Epithelial cell of proximal tubule (primary cell): Measurements from ENCODE around the gene RPL22. TPM values are rescaled to one million over a fixed set of nuclear protein-coding genes. Genes with fewer than 3 reads are reported as not detected.

Experiments
- DNase-seq: peaks from one replicate; pipeline ENCODE4 v3.0.0-alpha.2; 2011; ENCODE audit warnings: low read depth
- H3K4me3 ChIP-seq: 2 replicates; pipeline ENCODE4 v1.5.1; 2011; ENCODE audit warnings: low read depth, mild to moderate bottlenecking, low read length
- CTCF ChIP-seq: conservative IDR thresholded peaks from 2 replicates; pipeline ENCODE4 v1.5.1; 2012; ENCODE audit warnings: low read depth, mild to moderate bottlenecking, low read length
- total RNA-seq: library from RNA; depleted of rRNA; stranded (reverse); fragments of >200 nt; gene quantifications from 2 replicates; pipeline ENCODE4 v1.2.3, GENCODE V29; 2015

RPL22 gene
- total RNA-seq, 1 donor from 2014 or later: 341 TPM

GRCh38 chr1:6218375-6219164, 19.2 kb upstream of the RPL22 start:
- DNase-seq: no peak
- no peak overlapping the region for H3K4me3 ChIP-seq
- no peak for TF ChIP-seq CTCF

- TF ChIP-seq CTCF: no peak
- no peak for DNase-seq
- H3K4me3 ChIP-seq: no peak overlapping the region
These were observed 13.0 kb upstream of the RPL22 start for GRCh38 chr1:6212193-6212959.

GRCh38 chr1:6211731-6212130, 12.3 kb upstream of the RPL22 start:
- no peak for TF ChIP-seq CTCF

GRCh38 chr1:6210591-6211355, 11.4 kb upstream of the RPL22 start:
- no peak for DNase-seq

More at GRCh38 chr1:6211731-6212130, 12.3 kb upstream of the RPL22 start:
- no peak for DNase-seq
- no peak overlapping the region for H3K4me3 ChIP-seq

DNA sequence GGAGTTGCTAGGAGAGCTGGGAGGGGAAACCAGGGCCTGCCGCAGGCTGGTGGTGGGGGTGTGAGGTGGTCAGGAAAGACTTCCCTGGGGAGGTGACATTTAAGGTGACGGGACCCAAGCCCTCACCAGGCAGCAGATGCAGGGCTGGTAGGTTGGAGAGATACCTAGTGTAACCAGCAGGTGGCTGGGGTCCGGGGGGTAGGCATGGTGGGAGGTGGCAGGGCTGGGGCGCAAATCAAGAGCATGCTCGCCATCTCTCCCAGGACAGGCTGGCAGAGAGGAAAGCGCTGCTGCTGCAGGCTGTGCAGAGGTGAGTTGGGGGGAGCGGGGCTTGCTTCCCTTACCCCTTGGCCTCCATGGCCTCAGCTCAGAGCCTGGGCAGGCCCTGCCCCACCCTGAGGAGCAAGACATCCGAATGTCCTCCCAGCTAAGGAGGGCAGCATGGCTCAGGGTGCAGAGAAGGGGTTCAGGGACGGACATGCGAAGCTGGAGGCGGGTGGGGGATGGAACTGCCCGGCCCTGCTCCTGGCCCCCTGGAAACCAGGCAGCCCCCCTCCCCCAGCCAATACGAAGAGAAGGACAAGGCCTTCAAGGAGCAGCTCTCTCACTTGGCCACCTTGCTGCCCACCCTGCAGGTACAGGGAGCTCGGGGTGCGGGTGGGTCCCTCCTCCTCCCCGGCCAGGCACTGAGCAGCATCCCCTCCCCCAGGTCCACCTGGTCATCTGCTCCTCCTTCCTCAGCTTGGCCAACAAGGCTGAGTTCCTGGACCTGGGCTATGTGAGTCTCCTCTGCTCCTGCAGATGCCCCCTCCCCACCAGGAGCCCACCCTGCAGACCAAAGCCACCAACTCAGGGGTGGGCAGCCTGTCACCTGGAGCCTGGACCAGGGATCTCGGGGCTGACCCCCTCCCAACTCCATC, 10.5 kb upstream of the RPL22 start:
- no peak overlapping the region for H3K4me3 ChIP-seq
- no peak for DNase-seq
- peak; percentile 34 for TF ChIP-seq CTCF

More at GRCh38 chr1:6210591-6211355, 11.4 kb upstream of the RPL22 start:
- no peak for TF ChIP-seq CTCF
- no peak overlapping the region for H3K4me3 ChIP-seq
